Loucy (cell line): Measurements from ENCODE around the gene ADCY9.

Experiments used
- H2AFZ ChIP-seq: fragments of 200-600 bp; sonication (generic); 2 replicates; pipeline ENCODE4 v1.6.0; 2016; ENCODE audit warnings: antibody characterized with exemption, mild to moderate bottlenecking, low read length, moderate library complexity
- H3F3A ChIP-seq: fragments of 200-600 bp; 2 replicates; pipeline ENCODE4 v1.6.0; 2016; ENCODE audit warnings: antibody characterized with exemption, low read depth, mild to moderate bottlenecking
- H3K27me3 ChIP-seq: fragments of 200-600 bp; sonication (generic); 2 replicates; pipeline ENCODE4 v1.6.1; 2014; ENCODE audit warnings: low read length, mild to moderate bottlenecking; ENCODE audit not compliant: insufficient read depth, poor library complexity, severe bottlenecking
- H3K36me3 ChIP-seq: fragments of 200-600 bp; sonication (generic); 2 replicates; pipeline ENCODE4 v1.6.1; 2016; ENCODE audit warnings: low read length; ENCODE audit not compliant: insufficient read depth
- H3K4me1 ChIP-seq: fragments of 200-600 bp; sonication (generic); 2 replicates; pipeline ENCODE4 v1.5.1; 2014; ENCODE audit warnings: low read length, mild to moderate bottlenecking; ENCODE audit not compliant: insufficient read depth, poor library complexity, severe bottlenecking
- H3K4me2 ChIP-seq: fragments of 200-600 bp; sonication (generic); 2 replicates; pipeline ENCODE4 v1.6.0; 2014; ENCODE audit warnings: antibody characterized with exemption, low read length, low read depth, mild to moderate bottlenecking; ENCODE audit not compliant: poor library complexity, severe bottlenecking
- H3K4me3 ChIP-seq: fragments of 200-600 bp; sonication (generic); 2 replicates; pipeline ENCODE4 v1.5.1; 2014; ENCODE audit warnings: low read length, mild to moderate bottlenecking, mixed read lengths; ENCODE audit not compliant: poor library complexity, severe bottlenecking
- H3K79me2 ChIP-seq: fragments of 200-600 bp; sonication (generic); 2 replicates; pipeline ENCODE4 v1.6.1; 2014; ENCODE audit warnings: low read length; ENCODE audit not compliant: insufficient read depth
- H3K9ac ChIP-seq: fragments of 200-600 bp; sonication (generic); 2 replicates; pipeline ENCODE4 v1.6.0; 2014; ENCODE audit warnings: mild to moderate bottlenecking, low read depth, low read length, moderate library complexity; ENCODE audit not compliant: poor library complexity, severe bottlenecking
- H3K9me2 ChIP-seq: fragments of 200-600 bp; sonication (generic); replicated peaks from 2 replicates; pipeline ENCODE4 v1.6.1; 2016; ENCODE audit warnings: low read depth, low read length, mixed read lengths
- H3K9me3 ChIP-seq: fragments of 200-600 bp; sonication (generic); 2 replicates; pipeline ENCODE4 v1.6.1; 2014; ENCODE audit warnings: mild to moderate bottlenecking, antibody characterized with exemption, low read length, low read depth; ENCODE audit not compliant: insufficient read depth
- H4K20me1 ChIP-seq: fragments of 200-600 bp; sonication (generic); 2 replicates; pipeline ENCODE4 v1.6.0; 2014; ENCODE audit warnings: antibody characterized with exemption, low read length, mild to moderate bottlenecking; ENCODE audit not compliant: insufficient read depth, poor library complexity, severe bottlenecking
- EZH2phosphoT487 ChIP-seq: fragments of 200-600 bp; IDR thresholded peaks from 2 replicates; pipeline ENCODE4 v1.6.1; 2018; ENCODE audit warnings: antibody characterized with exemption, mild to moderate bottlenecking, moderate library complexity, borderline replicate concordance
- TF ChIP-seq, protein P1 (sequence below): fragments of 200-600 bp; sonication (generic); conservative IDR thresholded peaks from 2 replicates; pipeline ENCODE4 v1.5.1; 2014; ENCODE audit warnings: mild to moderate bottlenecking, antibody characterized with exemption, low read length

The ADCY9 gene

DNA sequence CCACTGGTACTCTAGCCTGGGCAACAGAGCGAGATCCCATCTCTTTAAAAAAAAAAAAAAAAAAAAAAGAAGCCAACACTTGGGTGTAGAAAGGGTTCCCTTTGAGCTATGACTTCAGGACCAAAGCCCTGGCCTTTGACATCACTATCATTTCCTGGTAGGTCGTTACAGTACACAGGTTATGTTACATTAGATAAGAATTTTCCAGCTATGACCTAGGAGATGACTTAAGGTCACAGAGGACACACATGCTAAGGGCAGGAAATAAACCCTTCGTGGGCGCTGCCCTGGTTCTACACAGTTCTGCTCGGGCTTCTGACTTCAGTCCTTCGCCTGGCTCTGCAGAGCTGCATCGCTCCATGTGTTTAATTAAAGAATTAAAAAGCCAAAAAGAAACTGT lies 112.0 kb downstream of the ADCY9 start:
- H3K36me3 ChIP-seq: no peaks in the 10 kb centered on the region
- no peaks in the 10 kb centered on the region for H3F3A ChIP-seq
- TF ChIP-seq EZH2phosphoT487: no peak
- H3K9ac ChIP-seq: no peak overlapping the region
- no peaks in the 10 kb centered on the region for H3K27me3 ChIP-seq
- no peaks in the 10 kb centered on the region for H3K4me1 ChIP-seq
- no peak overlapping the region for H2AFZ ChIP-seq
- H3K79me2 ChIP-seq: no peaks in the 10 kb centered on the region
- H3K9me3 ChIP-seq: no peaks in the 10 kb centered on the region
- H3K4me3 ChIP-seq: no peak overlapping the region
- no peaks in the 10 kb centered on the region for H3K9me2 ChIP-seq
- no peak overlapping the region for H3K4me2 ChIP-seq
- no peaks in the 10 kb centered on the region for H4K20me1 ChIP-seq

DNA sequence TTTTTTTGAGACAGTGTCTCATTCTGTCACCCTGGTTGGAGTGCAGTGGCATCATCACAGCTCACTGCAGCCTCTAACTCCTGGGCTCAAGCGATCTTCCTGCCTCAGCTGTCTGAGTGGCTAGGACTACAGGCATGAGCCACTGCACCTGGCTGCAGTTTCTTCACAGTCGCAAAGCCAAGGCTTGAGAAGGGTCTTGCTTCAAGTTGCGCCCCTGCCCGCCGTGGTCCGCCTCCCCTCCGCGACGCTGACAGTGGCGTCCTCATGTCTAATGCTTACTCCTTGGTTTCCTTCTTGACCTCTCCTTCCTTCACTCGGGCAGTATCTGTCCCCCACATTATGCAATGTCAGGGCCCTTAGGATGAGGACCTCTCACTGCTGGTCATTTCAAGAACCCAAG lies 112.7 kb downstream of the ADCY9 start:
- H3K27me3 ChIP-seq: no peaks in the 10 kb centered on the region
- no peak for TF ChIP-seq EZH2phosphoT487
- TF ChIP-seq, protein P1, sequence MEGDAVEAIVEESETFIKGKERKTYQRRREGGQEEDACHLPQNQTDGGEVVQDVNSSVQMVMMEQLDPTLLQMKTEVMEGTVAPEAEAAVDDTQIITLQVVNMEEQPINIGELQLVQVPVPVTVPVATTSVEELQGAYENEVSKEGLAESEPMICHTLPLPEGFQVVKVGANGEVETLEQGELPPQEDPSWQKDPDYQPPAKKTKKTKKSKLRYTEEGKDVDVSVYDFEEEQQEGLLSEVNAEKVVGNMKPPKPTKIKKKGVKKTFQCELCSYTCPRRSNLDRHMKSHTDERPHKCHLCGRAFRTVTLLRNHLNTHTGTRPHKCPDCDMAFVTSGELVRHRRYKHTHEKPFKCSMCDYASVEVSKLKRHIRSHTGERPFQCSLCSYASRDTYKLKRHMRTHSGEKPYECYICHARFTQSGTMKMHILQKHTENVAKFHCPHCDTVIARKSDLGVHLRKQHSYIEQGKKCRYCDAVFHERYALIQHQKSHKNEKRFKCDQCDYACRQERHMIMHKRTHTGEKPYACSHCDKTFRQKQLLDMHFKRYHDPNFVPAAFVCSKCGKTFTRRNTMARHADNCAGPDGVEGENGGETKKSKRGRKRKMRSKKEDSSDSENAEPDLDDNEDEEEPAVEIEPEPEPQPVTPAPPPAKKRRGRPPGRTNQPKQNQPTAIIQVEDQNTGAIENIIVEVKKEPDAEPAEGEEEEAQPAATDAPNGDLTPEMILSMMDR: no peak
- H3K4me1 ChIP-seq: no peaks in the 10 kb centered on the region
- no peak overlapping the region for H3K9ac ChIP-seq
- H3K79me2 ChIP-seq: no peaks in the 10 kb centered on the region
- H3K9me3 ChIP-seq: no peaks in the 10 kb centered on the region
- H3F3A ChIP-seq: no peaks in the 10 kb centered on the region
- no peak overlapping the region for H2AFZ ChIP-seq
- H3K4me2 ChIP-seq: no peak overlapping the region
- H3K4me3 ChIP-seq: no peak overlapping the region
- H4K20me1 ChIP-seq: no peaks in the 10 kb centered on the region
- no peaks in the 10 kb centered on the region for H3K9me2 ChIP-seq
- H3K36me3 ChIP-seq: no peaks in the 10 kb centered on the region

DNA sequence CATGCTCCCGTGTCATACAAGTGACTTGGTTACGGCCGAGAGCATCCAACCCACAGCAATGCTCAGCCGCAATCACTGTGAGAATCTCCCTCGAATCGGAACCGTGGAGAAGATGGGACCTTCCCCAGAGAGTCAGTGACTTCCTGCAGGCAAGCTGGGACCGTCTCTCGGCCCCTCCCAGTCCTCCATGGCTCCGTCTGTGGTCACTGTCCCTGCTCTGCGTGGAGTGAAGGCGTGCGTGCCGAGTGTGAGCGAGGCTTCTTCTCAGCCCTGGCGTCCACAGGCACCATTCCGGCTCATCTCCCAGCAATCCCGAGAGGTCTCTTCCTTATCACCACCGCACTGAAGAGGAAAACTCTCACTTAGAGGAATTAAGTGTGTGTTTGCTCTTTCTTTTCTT lies 113.1 kb downstream of the ADCY9 start:
- TF ChIP-seq, protein P1: no peak
- TF ChIP-seq EZH2phosphoT487: no peak
- H3K4me3 ChIP-seq: no peak overlapping the region
- H3K79me2 ChIP-seq: no peaks in the 10 kb centered on the region
- no peaks in the 10 kb centered on the region for H3K36me3 ChIP-seq
- no peaks in the 10 kb centered on the region for H3F3A ChIP-seq
- H3K27me3 ChIP-seq: no peaks in the 10 kb centered on the region
- no peaks in the 10 kb centered on the region for H3K9me3 ChIP-seq
- no peaks in the 10 kb centered on the region for H4K20me1 ChIP-seq
- no peak overlapping the region for H3K4me2 ChIP-seq
- no peak overlapping the region for H3K9ac ChIP-seq
- H3K9me2 ChIP-seq: no peaks in the 10 kb centered on the region
- H2AFZ ChIP-seq: no peak overlapping the region
- H3K4me1 ChIP-seq: no peaks in the 10 kb centered on the region

DNA sequence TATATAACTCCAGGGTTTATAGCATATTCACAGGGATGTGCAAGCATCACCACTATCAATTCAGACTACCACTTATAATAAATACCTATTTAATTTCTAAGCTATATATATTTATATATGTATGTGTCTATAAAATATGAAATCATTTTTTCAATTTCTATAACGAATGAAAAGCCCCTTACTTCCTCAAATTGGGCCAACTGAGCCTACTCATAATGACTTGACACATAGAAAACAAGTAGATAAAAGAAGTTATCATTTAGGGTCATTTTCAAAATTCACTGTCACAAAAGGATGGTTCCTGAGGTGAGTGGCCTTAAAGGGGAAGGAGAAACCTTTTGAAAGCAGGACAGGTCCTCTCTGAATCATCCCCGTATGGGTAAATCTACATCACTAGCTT lies 114.1 kb downstream of the ADCY9 start:
- H3K9me2 ChIP-seq: no peaks in the 10 kb centered on the region
- no peak for TF ChIP-seq EZH2phosphoT487
- TF ChIP-seq, protein P1: no peak
- no peak overlapping the region for H3K4me2 ChIP-seq
- no peaks in the 10 kb centered on the region for H4K20me1 ChIP-seq
- no peaks in the 10 kb centered on the region for H3K36me3 ChIP-seq
- no peaks in the 10 kb centered on the region for H3K79me2 ChIP-seq
- no peaks in the 10 kb centered on the region for H3K27me3 ChIP-seq
- H2AFZ ChIP-seq: no peak overlapping the region
- H3F3A ChIP-seq: no peaks in the 10 kb centered on the region
- H3K4me3 ChIP-seq: no peak overlapping the region
- H3K9ac ChIP-seq: no peak overlapping the region
- H3K9me3 ChIP-seq: no peaks in the 10 kb centered on the region
- H3K4me1 ChIP-seq: no peaks in the 10 kb centered on the region
